Measurements from ENCODE around the gene CLEC18B.
"Not testable (repeated sequence)": the region's sequence is repeated elsewhere in the genome, so short reads cannot be mapped to it uniquely, and the experiment has no call there.

DNA sequence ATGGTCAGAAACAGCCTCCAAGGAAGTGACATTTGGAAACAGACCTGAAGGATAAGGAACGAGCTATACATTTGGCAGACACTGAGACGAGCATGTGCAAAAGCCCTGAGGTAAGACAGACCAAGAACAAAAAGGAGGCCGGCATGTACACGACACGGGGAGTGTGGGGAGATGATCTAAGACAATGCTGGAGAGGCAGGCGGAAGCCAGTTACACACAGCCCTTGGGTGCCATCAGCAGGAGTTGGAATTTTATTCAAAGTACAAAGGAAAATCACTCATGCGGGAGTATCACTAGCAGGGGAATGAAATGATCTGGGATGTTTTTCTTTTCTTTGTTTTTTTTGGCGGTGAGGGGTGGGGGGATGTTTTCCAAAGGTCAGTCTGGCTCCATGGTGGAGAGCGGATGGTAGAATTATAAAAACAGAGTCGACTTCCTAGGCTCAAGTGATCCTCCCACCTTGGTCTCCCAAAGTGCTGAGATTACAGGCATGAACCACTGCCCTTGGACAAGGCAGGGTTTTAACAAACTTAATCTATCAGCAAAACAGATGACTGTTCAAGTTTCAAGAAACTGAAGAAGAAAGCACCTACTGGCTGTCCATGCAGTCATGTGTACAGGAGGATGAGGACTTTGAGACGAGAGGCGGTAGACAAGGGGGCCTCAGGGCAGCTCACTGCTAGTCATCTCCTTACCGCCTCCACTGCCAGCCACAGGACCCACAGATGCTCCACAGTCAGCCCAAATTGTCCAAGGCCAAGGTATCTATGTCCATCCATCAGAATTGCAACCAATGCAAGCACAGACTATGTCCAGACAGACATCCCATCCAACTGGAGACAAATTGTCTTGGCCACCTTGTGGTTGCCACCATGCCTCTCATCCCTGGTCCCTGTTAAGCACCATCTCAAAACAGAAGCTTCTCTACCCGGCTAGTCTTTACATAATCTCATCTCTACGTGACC lies 59.4 kb downstream of the CLEC18B start:
- TF ChIP-seq, protein P1, sequence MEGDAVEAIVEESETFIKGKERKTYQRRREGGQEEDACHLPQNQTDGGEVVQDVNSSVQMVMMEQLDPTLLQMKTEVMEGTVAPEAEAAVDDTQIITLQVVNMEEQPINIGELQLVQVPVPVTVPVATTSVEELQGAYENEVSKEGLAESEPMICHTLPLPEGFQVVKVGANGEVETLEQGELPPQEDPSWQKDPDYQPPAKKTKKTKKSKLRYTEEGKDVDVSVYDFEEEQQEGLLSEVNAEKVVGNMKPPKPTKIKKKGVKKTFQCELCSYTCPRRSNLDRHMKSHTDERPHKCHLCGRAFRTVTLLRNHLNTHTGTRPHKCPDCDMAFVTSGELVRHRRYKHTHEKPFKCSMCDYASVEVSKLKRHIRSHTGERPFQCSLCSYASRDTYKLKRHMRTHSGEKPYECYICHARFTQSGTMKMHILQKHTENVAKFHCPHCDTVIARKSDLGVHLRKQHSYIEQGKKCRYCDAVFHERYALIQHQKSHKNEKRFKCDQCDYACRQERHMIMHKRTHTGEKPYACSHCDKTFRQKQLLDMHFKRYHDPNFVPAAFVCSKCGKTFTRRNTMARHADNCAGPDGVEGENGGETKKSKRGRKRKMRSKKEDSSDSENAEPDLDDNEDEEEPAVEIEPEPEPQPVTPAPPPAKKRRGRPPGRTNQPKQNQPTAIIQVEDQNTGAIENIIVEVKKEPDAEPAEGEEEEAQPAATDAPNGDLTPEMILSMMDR (IDR thresholded peaks at IDR 0.05; ENCODE audit: insufficient read depth, low read length, poor library complexity, severe bottlenecking), result not testable (repeated sequence)
- TF ChIP-seq EZH2phosphoT487 (conservative IDR thresholded peaks at IDR 0.05; ENCODE audit: low read length), result not testable (repeated sequence)
